Heart left ventricle (tissue), 13 donors: ENCODE measurements around the gene MRPL4.
A peak's percentile ranks its signal among the peaks of the same experiment; 100 is the strongest.

Source experiments
- POLR2A ChIP-seq, 2 donors: fragments of 450-650 bp; IDR thresholded peaks; one replicate each; pipeline ENCODE4 v1.6.1; 2017; ENCODE audit warnings: antibody characterized with exemption in 2 of 2, mild to moderate bottlenecking in 2 of 2, moderate library complexity in 2 of 2
- TF ChIP-seq, protein P1 (sequence below), 12 donors: fragments of 200-600 bp; sonication (generic) in 4 of 12; IDR thresholded peaks; one replicate each; pipeline versions ENCODE4 v1.5.0 to v1.8.0; 2018 to 2022; ENCODE audit warnings: antibody characterized with exemption in 12 of 12, mild to moderate bottlenecking in 5 of 12
- donor health status: ischemic (EF 13 %, LVEDD 7.1; RV severe dilation, severe dysfunction).
- donor health status: DM: no; HTN: yes; CAD: no.
- donor health status: DM: no; HTN: no; CAD: no.
- donor health status: ischemic (EF 25% LVEDD 6.9; RV normal size, moderate dysfunction).
- donor health status: ischemic (EF 25% LVEDD 5.7; RV mildly dilated, moderate dysfunction).
- donor health status: ischemic (EF 35%, LVEDD 5.7; RV mildly dilated, moderate dysfunction).
- donor health status: nonischemic (EF 11% LVEDD 7.7; RV severe dilation, severe dysfunction).
- donor health status: DM: yes; HTN: yes; CAD: no.
- donor health status: PGD.
- donor health status: ischemic (EF 29% LVEDD 5.4; RV normal size, mild dysfunction).
- donor health status: nonischemic (EF 23%, LVEDD 6.1; RV moderate dilation, normal function).

GRCh38 chr19:10295305-10295846, 43.4 kb downstream of the MRPL4 start:
- TF ChIP-seq, protein P1, sequence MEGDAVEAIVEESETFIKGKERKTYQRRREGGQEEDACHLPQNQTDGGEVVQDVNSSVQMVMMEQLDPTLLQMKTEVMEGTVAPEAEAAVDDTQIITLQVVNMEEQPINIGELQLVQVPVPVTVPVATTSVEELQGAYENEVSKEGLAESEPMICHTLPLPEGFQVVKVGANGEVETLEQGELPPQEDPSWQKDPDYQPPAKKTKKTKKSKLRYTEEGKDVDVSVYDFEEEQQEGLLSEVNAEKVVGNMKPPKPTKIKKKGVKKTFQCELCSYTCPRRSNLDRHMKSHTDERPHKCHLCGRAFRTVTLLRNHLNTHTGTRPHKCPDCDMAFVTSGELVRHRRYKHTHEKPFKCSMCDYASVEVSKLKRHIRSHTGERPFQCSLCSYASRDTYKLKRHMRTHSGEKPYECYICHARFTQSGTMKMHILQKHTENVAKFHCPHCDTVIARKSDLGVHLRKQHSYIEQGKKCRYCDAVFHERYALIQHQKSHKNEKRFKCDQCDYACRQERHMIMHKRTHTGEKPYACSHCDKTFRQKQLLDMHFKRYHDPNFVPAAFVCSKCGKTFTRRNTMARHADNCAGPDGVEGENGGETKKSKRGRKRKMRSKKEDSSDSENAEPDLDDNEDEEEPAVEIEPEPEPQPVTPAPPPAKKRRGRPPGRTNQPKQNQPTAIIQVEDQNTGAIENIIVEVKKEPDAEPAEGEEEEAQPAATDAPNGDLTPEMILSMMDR (IDR thresholded peaks at IDR 0.05): peak in 1 of 12 donors; percentile 20
- no peak for TF ChIP-seq POLR2A (IDR thresholded peaks at IDR 0.05)
